Stimulated activated CD4-positive, alpha-beta T cell treated with anti-CD3 and anti-CD28 coated beads, Interleukin-1b, Interleukin-23, amount 100 ng/mL, for 24 hours (primary cell): Measurements from ENCODE around the gene MFAP1.
"Not testable (repeated sequence)": the region's sequence is repeated elsewhere in the genome, so short reads cannot be mapped to it uniquely, and the experiment has no call there.

Experiments used
- DNase-seq, 4 experiments: peaks; one replicate each; pipeline ENCODE4 v3.0.0-alpha.2; 2020; ENCODE audit warnings: low read depth in 4 of 4, low spot score in 1 of 4

The MFAP1 gene

GRCh38 chr15:43824302-43825246 is at the start of gene MFAP1:
MFAP1 (minus strand) TSS chr15:43824690; CDS start chr15:43824569, 121 bp downstream.
- peak; percentile 82 to 89 (median 86) for DNase-seq

GRCh38 chr15:43873651-43874050 is 49.2 kb upstream of the MFAP1 start:
- DNase-seq: no peak

DNA sequence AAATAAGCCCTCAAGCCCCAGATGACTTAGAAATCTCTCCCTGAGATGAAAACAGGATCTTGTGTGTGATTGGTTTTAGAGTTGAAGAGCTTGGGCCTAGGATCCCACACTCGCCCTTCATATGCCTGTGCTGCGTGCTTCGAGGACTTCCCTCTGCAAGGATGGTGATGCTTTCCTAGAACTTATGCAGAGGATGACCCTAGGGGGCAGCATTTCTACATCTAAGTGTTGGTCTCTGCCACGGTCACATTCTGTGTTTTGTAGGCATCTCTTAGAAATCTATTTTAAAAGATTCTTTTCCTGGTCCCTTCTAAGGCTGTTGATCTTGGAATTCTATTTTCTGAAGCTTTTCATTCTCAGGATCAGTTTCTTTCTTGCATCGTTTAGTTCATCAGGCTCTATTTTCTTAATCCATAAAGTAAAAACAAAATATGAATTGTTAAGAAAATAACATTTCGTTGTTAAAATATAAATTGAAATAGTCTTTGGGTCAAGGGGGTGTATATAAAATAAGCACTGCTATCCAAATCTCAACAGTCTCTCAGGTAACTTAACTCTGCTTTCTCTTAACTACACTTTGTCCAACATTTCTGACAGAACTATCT is 48.0 kb upstream of the MFAP1 start:
- DNase-seq: no peak

- no peak for DNase-seq
Measured at GRCh38 chr15:43871835-43872234, 47.3 kb upstream of the MFAP1 start.

DNA sequence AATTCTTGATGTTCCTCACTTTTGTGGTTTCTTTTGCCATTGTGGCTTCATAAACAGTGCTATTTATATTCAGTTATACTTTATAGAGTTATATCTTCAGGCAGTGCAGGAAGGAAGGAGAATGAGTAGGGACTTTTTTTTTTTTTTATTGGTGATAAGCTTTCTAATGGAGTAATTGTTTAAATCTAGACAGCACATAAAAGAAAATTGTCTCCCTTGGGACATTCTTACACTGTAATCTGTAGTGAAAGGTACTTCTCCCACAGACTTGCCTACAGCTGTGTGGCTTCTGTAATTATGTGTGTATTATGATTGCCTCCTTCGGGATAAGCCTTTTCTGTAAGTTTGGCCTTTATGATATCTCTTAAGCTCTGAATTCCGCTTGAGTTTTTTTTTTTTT is 43.9 kb upstream of the MFAP1 start:
- DNase-seq: no peak

DNA sequence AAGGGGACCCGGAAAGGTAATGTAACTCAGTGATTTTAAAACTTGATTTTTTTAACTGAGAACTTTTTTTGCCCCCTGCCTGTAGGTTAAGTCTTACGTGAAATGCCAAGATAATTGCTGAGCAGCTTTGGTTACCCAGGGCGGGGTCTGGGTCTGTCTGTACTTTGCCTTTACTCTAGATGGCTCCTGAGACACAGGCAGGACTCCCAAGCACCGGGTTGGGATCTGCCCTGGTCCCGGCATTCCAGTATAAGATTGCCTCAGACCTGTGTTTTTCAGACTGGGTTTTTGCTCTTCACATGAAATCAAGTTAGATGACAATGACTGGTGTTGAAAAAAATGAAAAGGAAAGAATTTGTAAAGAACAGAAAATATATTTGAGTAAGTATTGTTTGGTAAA is 42.6 kb upstream of the MFAP1 start:
- no peak for DNase-seq

DNA sequence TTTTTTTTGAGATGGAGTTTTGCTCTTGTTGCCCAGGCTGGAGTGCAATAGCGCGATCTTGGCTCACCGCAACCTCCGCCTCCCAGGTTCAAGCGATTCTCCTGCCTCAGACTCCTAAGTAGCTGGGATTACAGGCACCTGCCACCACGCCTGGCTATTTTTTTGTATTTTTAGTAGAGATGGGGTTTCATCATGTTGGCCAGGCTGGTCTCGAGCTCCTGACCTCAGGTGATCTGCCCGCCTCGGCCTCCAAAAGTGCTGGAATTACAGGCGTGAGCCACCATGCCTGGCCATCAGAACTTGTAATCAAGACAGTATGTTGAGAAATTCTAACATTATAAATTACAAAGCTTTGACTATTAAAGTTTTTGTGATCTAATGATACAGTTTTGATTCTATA is 42.1 kb upstream of the MFAP1 start:
- not testable (repeated sequence) for DNase-seq

- DNase-seq: no peak
Measured at GRCh38 chr15:43859546-43859945, 35.1 kb upstream of the MFAP1 start.

DNA sequence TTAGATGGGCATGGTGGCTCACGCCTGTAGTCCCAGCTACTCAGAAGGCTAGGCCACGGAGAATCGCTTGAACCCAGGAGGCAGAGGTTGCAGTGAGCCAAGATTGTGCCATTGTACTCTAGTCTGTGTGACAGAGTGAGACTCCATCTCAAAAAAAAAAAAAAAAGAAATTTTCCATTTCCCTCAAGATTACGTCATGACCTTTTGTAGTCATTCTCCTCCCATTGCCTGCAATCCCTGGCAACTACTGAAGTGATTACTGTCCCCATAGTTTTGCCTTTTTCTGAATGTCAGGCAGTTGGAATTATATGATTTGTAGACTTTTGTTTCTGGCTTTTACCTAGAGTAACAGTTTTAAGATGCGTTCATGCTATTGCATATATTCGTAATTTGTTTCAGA is 30.3 kb upstream of the MFAP1 start:
- no peak for DNase-seq

DNA sequence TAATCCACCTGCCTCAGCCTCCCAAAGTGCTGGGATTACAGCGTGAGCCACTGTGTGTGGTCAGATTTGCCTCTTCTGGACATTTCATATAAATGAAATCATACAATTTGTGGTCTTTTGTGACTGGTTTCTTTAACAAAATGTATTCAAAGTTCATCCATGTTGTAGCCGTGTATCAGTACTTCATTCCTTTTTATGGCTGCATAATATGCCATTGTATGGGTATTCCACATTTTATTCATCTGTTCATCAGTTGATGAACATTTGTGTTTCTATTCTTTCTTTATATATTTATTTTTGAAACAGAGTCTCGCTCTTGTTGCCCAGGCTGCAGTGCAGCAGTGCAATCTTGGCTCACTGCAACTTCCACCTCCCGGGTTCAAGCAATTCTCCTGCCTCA is 28.1 kb upstream of the MFAP1 start:
- no peak for DNase-seq

- no peak for DNase-seq
Measured at GRCh38 chr15:43851251-43851650, 26.8 kb upstream of the MFAP1 start.

- no peak for DNase-seq
Measured at GRCh38 chr15:43845421-43845820, 20.9 kb upstream of the MFAP1 start.

DNA sequence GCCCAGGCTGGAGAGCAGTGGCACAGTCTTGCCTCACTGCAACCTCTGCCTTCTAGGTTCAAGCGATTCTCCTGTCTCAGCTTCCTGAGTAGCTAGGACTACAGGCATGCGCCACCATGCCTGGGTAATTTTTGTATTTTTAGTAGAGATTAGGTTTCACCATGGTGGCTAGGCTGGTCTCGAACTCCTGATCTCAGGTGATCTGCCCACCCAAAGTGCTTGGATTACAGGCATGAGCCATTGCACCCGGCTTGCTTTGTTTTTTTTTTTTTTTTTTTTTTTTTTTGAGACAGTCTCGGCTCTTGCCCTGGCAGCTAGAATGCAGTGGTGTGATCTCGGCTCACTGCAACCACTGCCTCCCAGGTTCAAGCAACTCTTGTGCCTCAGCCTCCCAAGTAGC is 8.0 kb upstream of the MFAP1 start:
- DNase-seq: not testable (repeated sequence)

DNA sequence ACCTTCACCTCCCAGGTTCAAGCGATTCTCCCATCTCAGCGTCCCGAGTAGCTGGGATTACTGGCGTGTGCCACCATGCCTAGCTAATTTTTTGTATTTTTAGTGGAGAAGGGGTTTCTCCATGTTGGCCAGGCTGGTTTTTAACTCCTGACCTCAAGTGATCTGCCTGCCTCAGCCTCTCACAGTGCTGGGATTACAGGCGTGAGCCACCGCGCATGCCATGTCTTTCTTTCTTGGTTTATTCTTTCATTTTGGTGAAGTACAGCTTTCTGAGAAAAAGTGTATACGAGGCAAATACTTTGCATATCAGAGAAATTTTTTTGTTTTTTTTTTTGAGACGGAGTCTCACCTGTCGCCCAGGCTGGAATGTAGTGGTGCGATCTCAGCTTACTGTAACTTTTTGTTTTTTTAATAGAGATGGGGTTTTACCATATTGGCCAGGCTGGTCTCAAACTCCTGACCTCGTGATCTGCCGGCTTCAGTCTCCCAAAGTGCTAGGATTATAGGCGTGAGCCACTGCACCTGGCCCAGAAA is 7.1 kb upstream of the MFAP1 start:
- not testable (repeated sequence) for DNase-seq

- DNase-seq: not testable (repeated sequence)
Measured at GRCh38 chr15:43830691-43831275, 6.3 kb upstream of the MFAP1 start.

GRCh38 chr15:43829951-43830540 is 5.6 kb upstream of the MFAP1 start:
- not testable (repeated sequence) for DNase-seq

- DNase-seq: no peak
Measured at GRCh38 chr15:43828061-43828657, 3.7 kb upstream of the MFAP1 start.

- DNase-seq: peak; percentile 40 to 77 (median 56)
Measured at GRCh38 chr15:43826508-43827341, 2.2 kb upstream of the MFAP1 start, which contains the start of gene WDR76. WDR76 (plus strand) TSS chr15:43827002; CDS start chr15:43827033, 31 bp downstream.

DNA sequence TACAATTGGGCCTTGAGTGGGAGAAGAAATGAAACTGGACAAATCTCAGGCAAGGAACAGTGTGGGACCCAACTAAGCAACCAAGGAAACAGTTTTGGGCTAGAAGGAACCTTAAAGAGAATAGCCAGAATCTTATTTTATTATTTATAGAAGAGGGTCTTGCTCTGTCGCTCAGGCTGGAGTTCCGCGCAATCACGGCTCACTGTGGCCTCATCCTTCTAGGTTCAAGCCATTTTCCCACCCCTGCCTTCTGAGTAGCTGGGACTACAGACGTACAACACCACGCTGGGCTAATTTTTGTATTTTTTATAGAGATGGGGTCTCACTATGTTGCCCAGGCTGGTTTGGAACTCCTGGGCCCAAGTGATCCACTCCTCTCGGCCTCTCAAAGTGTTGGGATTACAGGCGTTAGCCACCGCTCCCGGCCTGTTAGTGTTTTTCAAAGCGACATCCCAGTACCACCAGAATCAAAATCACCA is 1.6 kb upstream of the MFAP1 start:
- no peak for DNase-seq

DNA sequence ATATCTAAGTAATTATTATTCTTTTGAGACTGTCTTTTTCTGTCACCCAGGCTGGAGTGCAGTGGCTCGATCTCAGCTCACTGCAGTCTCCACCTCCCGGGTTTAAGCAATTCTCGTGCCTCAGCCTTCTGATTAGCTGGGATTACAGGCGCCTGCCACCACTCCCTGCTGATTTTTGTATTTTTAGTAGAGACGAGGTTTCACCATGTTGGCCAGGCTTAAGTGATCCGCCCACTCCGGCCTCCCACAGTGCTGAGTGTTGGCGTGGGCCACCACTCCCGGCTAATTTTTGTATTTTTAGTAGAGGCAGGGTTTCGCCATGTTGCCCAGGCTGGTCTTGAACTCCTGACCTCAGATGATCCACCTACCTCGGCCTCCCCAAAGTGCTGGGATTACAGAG is 815 bp upstream of the MFAP1 start:
- not testable (repeated sequence) for DNase-seq
